ENCODE measurements around the gene SYT12.

DNA sequence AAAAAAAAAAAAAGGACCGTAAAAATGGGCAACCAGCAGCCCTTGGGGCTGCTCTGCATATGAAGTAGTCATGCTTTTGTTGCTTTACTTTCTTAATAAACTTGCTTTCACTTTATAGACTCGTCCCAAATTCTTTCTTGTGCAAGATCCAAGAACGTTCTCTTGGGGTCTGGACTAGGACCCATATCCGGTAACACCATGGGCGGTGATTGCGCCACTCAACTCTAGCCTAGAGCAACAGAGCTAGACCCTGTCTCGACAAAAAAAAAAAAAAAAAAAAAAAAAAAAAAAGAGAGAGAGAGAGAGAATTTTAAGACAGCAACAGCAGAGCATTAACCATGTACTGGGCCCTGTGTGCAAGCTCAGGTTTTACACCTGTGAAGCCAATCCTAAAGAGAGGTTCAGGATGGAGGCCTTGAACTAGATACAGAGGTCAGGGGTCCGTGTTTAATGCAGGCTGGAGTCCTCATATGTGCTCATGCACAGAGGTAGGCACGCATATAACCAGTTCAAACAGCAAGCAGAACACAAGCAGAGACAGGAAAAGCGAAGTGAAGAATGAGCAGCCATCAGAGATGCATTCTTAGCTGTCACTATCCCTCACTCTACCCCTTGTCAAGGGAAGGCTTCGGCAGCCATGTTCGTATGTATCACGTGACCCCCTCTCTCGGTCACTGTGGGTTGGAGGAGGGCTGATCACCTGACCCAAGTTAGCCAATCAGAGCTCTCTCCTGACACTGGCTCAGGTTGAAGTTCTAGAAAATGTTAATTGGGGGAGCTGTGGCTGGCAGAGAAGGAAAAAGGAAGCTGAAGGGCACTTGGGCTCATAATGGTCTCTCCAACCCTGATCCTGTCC, 16.7 kb upstream of the SYT12 start:
- TF ChIP-seq, protein P1, sequence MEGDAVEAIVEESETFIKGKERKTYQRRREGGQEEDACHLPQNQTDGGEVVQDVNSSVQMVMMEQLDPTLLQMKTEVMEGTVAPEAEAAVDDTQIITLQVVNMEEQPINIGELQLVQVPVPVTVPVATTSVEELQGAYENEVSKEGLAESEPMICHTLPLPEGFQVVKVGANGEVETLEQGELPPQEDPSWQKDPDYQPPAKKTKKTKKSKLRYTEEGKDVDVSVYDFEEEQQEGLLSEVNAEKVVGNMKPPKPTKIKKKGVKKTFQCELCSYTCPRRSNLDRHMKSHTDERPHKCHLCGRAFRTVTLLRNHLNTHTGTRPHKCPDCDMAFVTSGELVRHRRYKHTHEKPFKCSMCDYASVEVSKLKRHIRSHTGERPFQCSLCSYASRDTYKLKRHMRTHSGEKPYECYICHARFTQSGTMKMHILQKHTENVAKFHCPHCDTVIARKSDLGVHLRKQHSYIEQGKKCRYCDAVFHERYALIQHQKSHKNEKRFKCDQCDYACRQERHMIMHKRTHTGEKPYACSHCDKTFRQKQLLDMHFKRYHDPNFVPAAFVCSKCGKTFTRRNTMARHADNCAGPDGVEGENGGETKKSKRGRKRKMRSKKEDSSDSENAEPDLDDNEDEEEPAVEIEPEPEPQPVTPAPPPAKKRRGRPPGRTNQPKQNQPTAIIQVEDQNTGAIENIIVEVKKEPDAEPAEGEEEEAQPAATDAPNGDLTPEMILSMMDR (conservative IDR thresholded peaks at IDR 0.05; ENCODE audit: low read depth, low read length): no peak
- TF ChIP-seq POLR2A (IDR thresholded peaks at IDR 0.05; ENCODE audit: low read depth, low read length) (no peak), RFX5 (IDR thresholded peaks at IDR 0.05; ENCODE audit: low read depth, low read length) (no peak), CEBPB (IDR thresholded peaks at IDR 0.05; ENCODE audit: low read depth, low read length) (no peak), MXI1 (IDR thresholded peaks at IDR 0.05; ENCODE audit: borderline replicate concordance, low read depth, low read length) (no peak), BHLHE40 (IDR thresholded peaks at IDR 0.05; ENCODE audit: low read depth, low read length) (no peak)
